NCI-H2107 (cell line): ENCODE results near the gene CALHM5.
"Not testable (repeated sequence)": the region's sequence is repeated elsewhere in the genome, so short reads cannot be mapped to it uniquely, and the experiment has no call there.

Source experiments
- DNase-seq: peaks from one replicate; lab custom pipeline; 2025; lab: John Stamatoyannopoulos, UW

CALHM5 gene

GRCh38 chr6:116511424-116512110 lies at the start of gene CALHM5:
CALHM5 (plus strand) TSS chr6:116511639; CDS start chr6:116511697, 58 bp downstream.
- DNase-seq: no peak

- no peak for DNase-seq
These were observed 49.2 kb upstream of the CALHM5 start for GRCh38 chr6:116461932-116462885.

- DNase-seq: no peak
These were observed 48.1 kb upstream of the CALHM5 start for GRCh38 chr6:116463301-116463700.

GRCh38 chr6:116465246-116465645 lies 46.2 kb upstream of the CALHM5 start:
- no peak for DNase-seq

- DNase-seq: no peak
These were observed 44.3 kb upstream of the CALHM5 start for GRCh38 chr6:116467096-116467495.

- DNase-seq: no peak
These were observed 43.9 kb upstream of the CALHM5 start for GRCh38 chr6:116467514-116467913.

GRCh38 chr6:116468293-116468692 lies 43.1 kb upstream of the CALHM5 start:
- no peak for DNase-seq

GRCh38 chr6:116471531-116471930 lies 39.9 kb upstream of the CALHM5 start:
- no peak for DNase-seq

GRCh38 chr6:116472706-116473105 lies 38.7 kb upstream of the CALHM5 start:
- no peak for DNase-seq

GRCh38 chr6:116475141-116475540 lies 36.3 kb upstream of the CALHM5 start:
- no peak for DNase-seq

GRCh38 chr6:116476002-116476678 lies 35.3 kb upstream of the CALHM5 start:
- DNase-seq: no peak

GRCh38 chr6:116482780-116483179 lies 28.7 kb upstream of the CALHM5 start:
- DNase-seq: no peak

- no peak for DNase-seq
These were observed 27.8 kb upstream of the CALHM5 start for GRCh38 chr6:116483616-116484015.

GRCh38 chr6:116485559-116486184 lies 25.8 kb upstream of the CALHM5 start:
- no peak for DNase-seq

GRCh38 chr6:116491610-116492330 lies 19.7 kb upstream of the CALHM5 start:
- no peak for DNase-seq

- DNase-seq: no peak
These were observed 18.9 kb upstream of the CALHM5 start for GRCh38 chr6:116492331-116493067.

- DNase-seq: not testable (repeated sequence)
These were observed 16.3 kb upstream of the CALHM5 start for GRCh38 chr6:116495161-116495560.

GRCh38 chr6:116497113-116497676 lies 14.2 kb upstream of the CALHM5 start:
- DNase-seq: no peak

GRCh38 chr6:116500969-116501433 lies 10.4 kb upstream of the CALHM5 start:
- DNase-seq: no peak

GRCh38 chr6:116507324-116507723 lies 4.1 kb upstream of the CALHM5 start:
- no peak for DNase-seq
